Measurements from ENCODE around the gene OTP.

DNA sequence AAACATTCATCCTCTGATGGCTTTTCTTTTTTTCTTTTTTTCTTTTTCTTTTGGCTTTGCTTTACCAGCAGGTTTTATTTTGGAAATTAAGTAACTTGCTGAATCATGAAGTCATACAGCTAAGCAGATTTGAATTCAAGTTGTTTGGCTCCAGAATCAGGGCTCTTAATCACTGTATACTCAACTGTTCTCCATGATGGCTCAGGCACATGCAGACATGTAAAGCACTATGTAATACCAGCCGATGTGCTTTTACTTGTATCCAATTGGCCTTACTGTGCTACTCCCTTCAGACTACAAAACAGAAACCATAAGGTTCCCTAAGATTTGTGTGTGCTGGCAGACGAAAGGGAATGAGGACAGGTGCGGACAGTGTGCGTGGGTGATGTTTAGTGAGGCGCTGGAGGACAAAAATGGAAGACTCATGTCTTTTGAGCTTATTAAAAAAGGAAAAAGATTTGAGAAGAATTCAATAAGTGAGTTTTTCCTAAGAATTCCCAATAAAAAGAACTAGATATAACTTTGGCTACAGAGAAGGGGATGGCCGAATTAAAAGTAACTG, 44.7 kb upstream of the OTP start:
- TF ChIP-seq, protein P1, sequence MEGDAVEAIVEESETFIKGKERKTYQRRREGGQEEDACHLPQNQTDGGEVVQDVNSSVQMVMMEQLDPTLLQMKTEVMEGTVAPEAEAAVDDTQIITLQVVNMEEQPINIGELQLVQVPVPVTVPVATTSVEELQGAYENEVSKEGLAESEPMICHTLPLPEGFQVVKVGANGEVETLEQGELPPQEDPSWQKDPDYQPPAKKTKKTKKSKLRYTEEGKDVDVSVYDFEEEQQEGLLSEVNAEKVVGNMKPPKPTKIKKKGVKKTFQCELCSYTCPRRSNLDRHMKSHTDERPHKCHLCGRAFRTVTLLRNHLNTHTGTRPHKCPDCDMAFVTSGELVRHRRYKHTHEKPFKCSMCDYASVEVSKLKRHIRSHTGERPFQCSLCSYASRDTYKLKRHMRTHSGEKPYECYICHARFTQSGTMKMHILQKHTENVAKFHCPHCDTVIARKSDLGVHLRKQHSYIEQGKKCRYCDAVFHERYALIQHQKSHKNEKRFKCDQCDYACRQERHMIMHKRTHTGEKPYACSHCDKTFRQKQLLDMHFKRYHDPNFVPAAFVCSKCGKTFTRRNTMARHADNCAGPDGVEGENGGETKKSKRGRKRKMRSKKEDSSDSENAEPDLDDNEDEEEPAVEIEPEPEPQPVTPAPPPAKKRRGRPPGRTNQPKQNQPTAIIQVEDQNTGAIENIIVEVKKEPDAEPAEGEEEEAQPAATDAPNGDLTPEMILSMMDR (IDR thresholded peaks at IDR 0.05): no peak
- no peak for TF ChIP-seq EZH2 (IDR thresholded peaks at IDR 0.05; ENCODE audit: borderline replicate concordance, insufficient read depth, low read depth, low read length, poor library complexity, severe bottlenecking)
